GM23338 (cell line): ENCODE measurements around the gene IKBKG.
"Not testable (repeated sequence)": the region's sequence is repeated elsewhere in the genome, so short reads cannot be mapped to it uniquely, and the experiment has no call there.

Source experiments
- CREB1 ChIP-seq: fragments of 250-450 bp; sonication (Bioruptor Pico); IDR thresholded peaks from 2 replicates; pipeline ENCODE4 v1.5.0; 2020; ENCODE audit warnings: low read depth, mild to moderate bottlenecking, moderate library complexity
- TF ChIP-seq, protein P1 (sequence below), 2 experiments: fragments of 200-600 bp in 1 of 2; sonication (generic) in 1 of 2; conservative IDR thresholded peaks; 2 replicates each; pipeline versions ENCODE4 v1.5.1 to v1.6.1; 2016 to 2017; ENCODE audit warnings: antibody characterized with exemption in 2 of 2, low read depth in 2 of 2, mild to moderate bottlenecking in 2 of 2, moderate library complexity in 1 of 2
- TF ChIP-seq, protein P2 (sequence below): IDR thresholded peaks from one replicate; pipeline ENCODE4 v1.6.1; 2018; ENCODE audit warnings: antibody characterized with exemption; ENCODE audit not compliant: unreplicated experiment

DNA sequence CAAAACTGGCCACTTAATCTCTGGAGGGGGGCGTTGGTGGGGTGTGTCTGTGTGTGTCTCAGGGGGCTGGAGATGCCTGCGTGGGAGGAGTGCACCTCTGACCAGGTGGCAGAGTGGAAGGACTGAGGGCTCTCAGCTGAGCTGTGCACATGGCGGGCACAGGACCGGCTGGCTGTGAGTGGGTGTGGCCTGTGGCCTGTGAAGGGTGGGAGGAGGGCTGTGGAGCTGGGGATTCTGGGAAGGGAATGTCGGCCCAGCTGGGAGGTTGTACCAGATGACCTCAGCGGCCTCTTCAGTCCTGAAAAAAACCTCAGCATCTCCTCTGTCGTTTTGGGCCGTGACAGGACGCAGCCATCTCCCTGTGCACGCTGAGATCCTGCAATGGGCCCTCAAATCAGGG, 14.9 kb downstream of the IKBKG start:
- TF ChIP-seq, protein P1, sequence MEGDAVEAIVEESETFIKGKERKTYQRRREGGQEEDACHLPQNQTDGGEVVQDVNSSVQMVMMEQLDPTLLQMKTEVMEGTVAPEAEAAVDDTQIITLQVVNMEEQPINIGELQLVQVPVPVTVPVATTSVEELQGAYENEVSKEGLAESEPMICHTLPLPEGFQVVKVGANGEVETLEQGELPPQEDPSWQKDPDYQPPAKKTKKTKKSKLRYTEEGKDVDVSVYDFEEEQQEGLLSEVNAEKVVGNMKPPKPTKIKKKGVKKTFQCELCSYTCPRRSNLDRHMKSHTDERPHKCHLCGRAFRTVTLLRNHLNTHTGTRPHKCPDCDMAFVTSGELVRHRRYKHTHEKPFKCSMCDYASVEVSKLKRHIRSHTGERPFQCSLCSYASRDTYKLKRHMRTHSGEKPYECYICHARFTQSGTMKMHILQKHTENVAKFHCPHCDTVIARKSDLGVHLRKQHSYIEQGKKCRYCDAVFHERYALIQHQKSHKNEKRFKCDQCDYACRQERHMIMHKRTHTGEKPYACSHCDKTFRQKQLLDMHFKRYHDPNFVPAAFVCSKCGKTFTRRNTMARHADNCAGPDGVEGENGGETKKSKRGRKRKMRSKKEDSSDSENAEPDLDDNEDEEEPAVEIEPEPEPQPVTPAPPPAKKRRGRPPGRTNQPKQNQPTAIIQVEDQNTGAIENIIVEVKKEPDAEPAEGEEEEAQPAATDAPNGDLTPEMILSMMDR (conservative IDR thresholded peaks at IDR 0.05; ENCODE audit: low read depth in 2 of 2) = not testable (repeated sequence)
- TF ChIP-seq, protein P2, sequence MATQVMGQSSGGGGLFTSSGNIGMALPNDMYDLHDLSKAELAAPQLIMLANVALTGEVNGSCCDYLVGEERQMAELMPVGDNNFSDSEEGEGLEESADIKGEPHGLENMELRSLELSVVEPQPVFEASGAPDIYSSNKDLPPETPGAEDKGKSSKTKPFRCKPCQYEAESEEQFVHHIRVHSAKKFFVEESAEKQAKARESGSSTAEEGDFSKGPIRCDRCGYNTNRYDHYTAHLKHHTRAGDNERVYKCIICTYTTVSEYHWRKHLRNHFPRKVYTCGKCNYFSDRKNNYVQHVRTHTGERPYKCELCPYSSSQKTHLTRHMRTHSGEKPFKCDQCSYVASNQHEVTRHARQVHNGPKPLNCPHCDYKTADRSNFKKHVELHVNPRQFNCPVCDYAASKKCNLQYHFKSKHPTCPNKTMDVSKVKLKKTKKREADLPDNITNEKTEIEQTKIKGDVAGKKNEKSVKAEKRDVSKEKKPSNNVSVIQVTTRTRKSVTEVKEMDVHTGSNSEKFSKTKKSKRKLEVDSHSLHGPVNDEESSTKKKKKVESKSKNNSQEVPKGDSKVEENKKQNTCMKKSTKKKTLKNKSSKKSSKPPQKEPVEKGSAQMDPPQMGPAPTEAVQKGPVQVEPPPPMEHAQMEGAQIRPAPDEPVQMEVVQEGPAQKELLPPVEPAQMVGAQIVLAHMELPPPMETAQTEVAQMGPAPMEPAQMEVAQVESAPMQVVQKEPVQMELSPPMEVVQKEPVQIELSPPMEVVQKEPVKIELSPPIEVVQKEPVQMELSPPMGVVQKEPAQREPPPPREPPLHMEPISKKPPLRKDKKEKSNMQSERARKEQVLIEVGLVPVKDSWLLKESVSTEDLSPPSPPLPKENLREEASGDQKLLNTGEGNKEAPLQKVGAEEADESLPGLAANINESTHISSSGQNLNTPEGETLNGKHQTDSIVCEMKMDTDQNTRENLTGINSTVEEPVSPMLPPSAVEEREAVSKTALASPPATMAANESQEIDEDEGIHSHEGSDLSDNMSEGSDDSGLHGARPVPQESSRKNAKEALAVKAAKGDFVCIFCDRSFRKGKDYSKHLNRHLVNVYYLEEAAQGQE = not testable (repeated sequence)
- not testable (repeated sequence) for TF ChIP-seq CREB1
